ENCODE results near the gene AUTS2.

AUTS2 gene

DNA sequence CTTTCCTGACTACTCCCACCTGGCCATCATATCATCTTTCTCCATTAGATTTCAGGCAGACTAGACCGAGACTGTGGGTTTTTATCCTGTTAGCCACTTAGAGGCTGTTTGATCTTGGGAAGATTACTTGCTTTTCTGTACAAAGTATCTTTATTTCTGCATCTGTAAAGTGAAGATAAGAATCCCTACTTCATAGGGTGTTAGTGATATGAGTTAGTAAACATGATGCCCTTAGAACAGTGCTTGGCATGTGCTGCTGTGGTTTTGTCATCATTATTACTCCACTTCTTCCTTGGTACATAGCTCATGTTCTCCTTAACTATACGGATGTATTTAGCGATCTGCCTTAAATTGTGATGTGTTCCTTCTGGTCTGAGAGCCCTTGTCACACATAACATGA lies 165.2 kb downstream of the AUTS2 start:
- Histone ChIP-seq H3K9me3 (ENCODE audit: severe bottlenecking) (no peaks in the 10 kb centered on the region), H3K27me3 (ENCODE audit: insufficient read depth, low read depth, severe bottlenecking) (no peaks in the 10 kb centered on the region), H3K4me3 (ENCODE audit: low read depth, low read length) (no peak overlapping the region), H3K27ac (no peak overlapping the region), H3K36me3 (no peaks in the 10 kb centered on the region)
- no peak for TF ChIP-seq CTCF (IDR thresholded peaks at IDR 0.05; ENCODE audit: low read depth, low read length)
- DNase-seq = no peak

DNA sequence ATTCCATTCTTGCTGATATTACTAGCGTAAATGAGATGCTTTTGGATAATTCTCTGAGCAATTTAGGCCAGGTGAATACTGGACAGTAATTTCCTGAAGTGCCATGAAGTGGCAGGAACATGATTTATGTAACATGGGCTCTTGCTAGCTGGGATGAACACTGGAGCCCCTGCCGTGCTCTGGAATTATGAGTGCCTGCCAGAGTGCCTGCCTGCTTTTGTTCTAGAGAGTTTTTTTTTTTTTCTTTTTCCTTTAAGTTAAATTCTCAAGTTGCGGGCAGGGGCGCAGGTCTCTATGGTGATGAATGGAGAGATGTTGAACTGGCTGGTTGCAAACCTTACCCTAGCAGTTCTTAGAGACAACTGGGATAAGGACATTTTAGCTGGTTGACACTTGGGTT lies 165.9 kb downstream of the AUTS2 start:
- no peak overlapping the region for H3K4me3 ChIP-seq (ENCODE audit: low read depth, low read length)
- TF ChIP-seq CTCF (IDR thresholded peaks at IDR 0.05; ENCODE audit: low read depth, low read length) = no peak
- no peaks in the 10 kb centered on the region for H3K36me3 ChIP-seq
- no peaks in the 10 kb centered on the region for H3K9me3 ChIP-seq (ENCODE audit: severe bottlenecking)
- H3K27ac ChIP-seq = no peak overlapping the region
- no peaks in the 10 kb centered on the region for H3K27me3 ChIP-seq (ENCODE audit: insufficient read depth, low read depth, severe bottlenecking)
- DNase-seq = no peak

- Histone ChIP-seq H3K36me3 (no peaks in the 10 kb centered on the region), H3K9me3 (ENCODE audit: severe bottlenecking) (no peaks in the 10 kb centered on the region), H3K4me3 (ENCODE audit: low read depth, low read length) (no peak overlapping the region), H3K27me3 (ENCODE audit: insufficient read depth, low read depth, severe bottlenecking) (no peaks in the 10 kb centered on the region), H3K27ac (no peak overlapping the region)
- no peak for TF ChIP-seq CTCF (IDR thresholded peaks at IDR 0.05; ENCODE audit: low read depth, low read length)
- DNase-seq = no peak
Measured at GRCh38 chr7:69764681-69765080, 166.4 kb downstream of the AUTS2 start.

DNA sequence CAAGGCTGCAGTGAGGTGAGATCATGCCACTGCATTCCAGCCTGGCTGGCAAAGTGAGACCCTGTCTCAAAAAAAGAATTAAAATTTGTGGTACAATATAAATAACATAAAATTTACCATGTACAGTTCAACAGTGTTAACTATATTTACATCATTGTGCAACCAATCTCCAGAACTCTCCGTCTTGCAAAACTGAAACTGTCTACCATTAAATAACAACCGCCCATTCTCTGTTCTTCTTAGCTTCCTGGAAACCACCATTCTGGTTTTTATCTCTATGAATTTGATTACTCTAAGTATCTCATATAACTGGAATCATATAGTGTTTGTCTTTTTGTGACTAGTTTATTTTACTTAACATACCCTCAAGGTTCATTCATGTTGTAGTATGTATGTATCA lies 167.6 kb downstream of the AUTS2 start:
- no peak overlapping the region for H3K27ac ChIP-seq
- H3K4me3 ChIP-seq (ENCODE audit: low read depth, low read length) = no peak overlapping the region
- no peak for DNase-seq
- no peaks in the 10 kb centered on the region for H3K9me3 ChIP-seq (ENCODE audit: severe bottlenecking)
- H3K27me3 ChIP-seq (ENCODE audit: insufficient read depth, low read depth, severe bottlenecking) = no peaks in the 10 kb centered on the region
- TF ChIP-seq CTCF (IDR thresholded peaks at IDR 0.05; ENCODE audit: low read depth, low read length) = no peak
- H3K36me3 ChIP-seq = no peaks in the 10 kb centered on the region

DNA sequence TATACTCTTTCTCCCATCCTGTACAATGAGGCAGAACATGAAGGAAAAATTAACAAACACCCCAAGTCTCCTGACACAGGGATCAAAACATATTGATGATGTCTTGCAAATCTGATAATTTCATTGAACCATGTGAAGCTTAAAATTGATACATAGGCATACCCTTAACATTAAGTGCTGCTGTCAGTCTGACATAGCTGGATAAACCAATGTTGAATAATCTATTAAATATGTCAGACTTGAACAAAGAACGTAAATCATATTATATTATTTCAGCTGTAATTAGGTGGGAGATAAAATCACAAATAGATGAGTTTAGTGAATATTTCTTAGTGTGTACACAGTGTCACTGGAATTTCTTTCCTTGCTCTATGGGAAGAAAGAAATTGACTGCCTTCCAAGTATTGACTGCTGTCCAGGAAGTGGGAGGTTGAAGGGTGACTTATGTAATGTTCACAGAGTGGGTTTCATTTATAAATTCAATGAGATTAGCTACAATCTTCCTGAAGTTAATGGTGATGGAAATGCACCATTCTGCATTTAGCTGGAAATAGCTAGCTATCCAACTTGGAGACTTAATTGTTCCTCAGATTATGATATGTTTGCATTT lies 170.8 kb downstream of the AUTS2 start:
- Histone ChIP-seq H3K27me3 (ENCODE audit: insufficient read depth, low read depth, severe bottlenecking) (no peaks in the 10 kb centered on the region), H3K4me3 (ENCODE audit: low read depth, low read length) (no peak overlapping the region), H3K27ac (no peak overlapping the region), H3K9me3 (ENCODE audit: severe bottlenecking) (no peaks in the 10 kb centered on the region), H3K36me3 (no peaks in the 10 kb centered on the region)
- no peak for DNase-seq
- no peak for TF ChIP-seq CTCF (IDR thresholded peaks at IDR 0.05; ENCODE audit: low read depth, low read length)

GRCh38 chr7:69769826-69770225 lies 171.6 kb downstream of the AUTS2 start:
- no peak for DNase-seq
- H3K4me3 ChIP-seq (ENCODE audit: low read depth, low read length) = no peak overlapping the region
- no peaks in the 10 kb centered on the region for H3K36me3 ChIP-seq

More at GRCh38 chr7:69769826-69770225, 171.6 kb downstream of the AUTS2 start:
- H3K27me3 ChIP-seq (ENCODE audit: insufficient read depth, low read depth, severe bottlenecking) = no peaks in the 10 kb centered on the region
- no peaks in the 10 kb centered on the region for H3K9me3 ChIP-seq (ENCODE audit: severe bottlenecking)
- TF ChIP-seq CTCF (IDR thresholded peaks at IDR 0.05; ENCODE audit: low read depth, low read length) = no peak
- H3K27ac ChIP-seq = no peak overlapping the region
